Activated CD4-positive, alpha-beta T cell treated with anti-CD3 and anti-CD28 coated beads, Interleukin-10, Interleukin-2, amounts not matched to agents 100 ng/mL and 50 ng/mL, durations not matched to agents 16 hours and 8 hours (primary cell): ENCODE data around the gene CEACAM18.
A peak's percentile ranks its signal among the peaks of the same experiment; 100 is the strongest.
"Not testable (repeated sequence)": the region's sequence is repeated elsewhere in the genome, so short reads cannot be mapped to it uniquely, and the experiment has no call there.

Source experiments
- DNase-seq: peaks from one replicate; pipeline ENCODE4 v3.0.0-alpha.2; 2020

CEACAM18 gene

DNA sequence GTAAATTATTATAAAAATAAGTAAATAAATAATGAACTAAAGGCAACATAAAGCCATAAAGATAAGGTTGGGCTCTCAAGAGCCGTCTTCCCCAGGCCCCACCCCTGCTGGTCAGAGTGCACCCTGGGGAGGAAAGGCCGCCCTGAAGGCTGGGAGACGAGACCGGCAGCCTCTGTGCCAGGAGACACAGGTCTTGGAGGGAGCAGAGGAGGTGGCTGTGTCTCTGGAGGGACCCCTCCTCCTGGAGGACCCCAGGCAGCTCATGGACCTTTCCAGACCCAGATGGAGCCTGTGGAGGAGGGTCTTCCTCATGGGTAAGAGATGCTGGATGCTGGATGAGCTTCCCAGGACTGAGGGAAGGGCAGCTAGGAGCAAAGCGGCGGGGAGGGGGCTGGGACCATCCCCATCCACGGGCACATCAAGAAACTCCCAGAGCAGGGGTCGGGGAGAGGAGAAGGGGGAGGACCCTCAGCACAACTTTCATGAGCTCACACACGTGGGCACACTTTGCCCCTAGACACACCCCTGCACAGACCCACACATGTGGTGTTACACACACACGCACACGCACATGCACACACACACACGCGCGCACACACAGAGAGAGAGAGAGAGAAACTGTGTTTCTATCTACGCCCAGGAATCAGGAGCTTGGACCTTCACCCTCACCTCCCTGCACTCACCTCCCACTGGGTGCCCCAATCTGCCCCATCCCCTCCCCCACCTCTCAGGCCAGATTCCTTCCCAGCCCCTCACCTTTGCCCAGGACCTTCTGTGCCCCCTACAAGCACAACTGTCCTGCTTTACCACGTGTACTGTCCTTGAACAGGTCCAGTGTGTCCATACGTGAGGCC is at the start of gene CEACAM18:
TSS of gene CEACAM18 (plus strand) at position 159 of the 854 bp plus-strand sequence.
- DNase-seq: no peak

DNA sequence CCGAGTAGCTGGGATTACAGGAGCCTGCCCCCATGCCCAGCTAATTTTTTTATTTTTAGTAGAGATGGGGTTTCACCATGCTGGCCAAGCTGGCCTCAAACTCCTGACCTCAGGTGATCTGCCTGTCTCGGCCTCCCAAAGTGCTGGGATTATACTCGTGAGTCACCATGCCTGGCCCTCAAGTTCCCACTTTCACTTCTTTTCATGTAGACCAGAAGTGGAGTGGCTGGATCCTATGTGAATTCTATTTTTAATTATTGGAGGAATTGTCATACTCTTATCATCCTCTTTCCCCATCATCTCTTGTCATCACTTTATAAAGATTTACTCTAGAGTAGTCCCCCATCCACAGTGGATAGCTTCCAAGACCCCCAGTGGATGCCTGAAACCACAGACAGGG is 48.1 kb upstream of the CEACAM18 start:
- no peak for DNase-seq

GRCh38 chr19:51431124-51431523 is 47.2 kb upstream of the CEACAM18 start:
- no peak for DNase-seq

- DNase-seq: no peak
These were observed 45.3 kb upstream of the CEACAM18 start for GRCh38 chr19:51433043-51433442.

- DNase-seq: no peak
These were observed 43.9 kb upstream of the CEACAM18 start for GRCh38 chr19:51434456-51434855.

DNA sequence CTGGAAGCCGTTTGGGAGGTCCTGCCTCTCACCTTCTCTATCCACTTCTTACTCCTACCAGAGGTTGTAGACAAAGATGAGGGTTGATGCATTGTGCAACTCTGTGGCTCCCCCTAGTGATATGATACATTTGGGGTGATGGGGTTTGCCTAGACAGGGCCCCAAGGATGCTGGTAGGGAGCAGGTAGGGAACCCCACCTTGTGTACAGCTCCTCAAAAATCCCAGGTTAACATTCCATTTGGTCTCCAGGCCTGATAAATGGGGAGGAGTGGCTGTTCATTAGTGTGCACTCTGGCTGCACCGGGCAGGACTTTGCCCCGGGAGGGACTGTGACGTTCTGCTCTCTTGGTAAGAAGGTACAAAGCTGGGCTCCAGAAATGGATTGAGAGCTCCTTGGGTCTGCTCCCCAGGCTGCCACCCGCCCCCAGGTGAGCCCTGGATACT is 39.3 kb upstream of the CEACAM18 start:
- peak; percentile 67 for DNase-seq

DNA sequence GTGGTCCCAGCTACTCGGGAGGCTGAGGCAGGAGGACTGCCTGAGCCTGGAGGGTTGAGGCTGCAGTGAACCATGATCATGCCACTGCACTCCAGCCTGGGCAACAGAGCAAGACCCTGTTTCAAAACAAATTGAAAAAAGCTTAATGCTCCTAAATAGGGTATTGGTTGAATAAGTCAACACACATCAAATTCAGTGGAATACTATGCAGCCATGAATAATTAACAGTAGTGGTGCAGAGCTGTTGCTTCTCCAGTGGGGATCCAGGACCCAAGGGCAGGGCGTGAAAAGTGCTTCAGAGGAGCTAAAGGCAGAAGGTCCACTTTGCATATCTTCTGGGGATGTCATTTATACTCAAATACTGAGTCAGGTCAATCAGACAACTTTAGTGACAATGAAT is 38.3 kb upstream of the CEACAM18 start:
- no peak for DNase-seq

DNA sequence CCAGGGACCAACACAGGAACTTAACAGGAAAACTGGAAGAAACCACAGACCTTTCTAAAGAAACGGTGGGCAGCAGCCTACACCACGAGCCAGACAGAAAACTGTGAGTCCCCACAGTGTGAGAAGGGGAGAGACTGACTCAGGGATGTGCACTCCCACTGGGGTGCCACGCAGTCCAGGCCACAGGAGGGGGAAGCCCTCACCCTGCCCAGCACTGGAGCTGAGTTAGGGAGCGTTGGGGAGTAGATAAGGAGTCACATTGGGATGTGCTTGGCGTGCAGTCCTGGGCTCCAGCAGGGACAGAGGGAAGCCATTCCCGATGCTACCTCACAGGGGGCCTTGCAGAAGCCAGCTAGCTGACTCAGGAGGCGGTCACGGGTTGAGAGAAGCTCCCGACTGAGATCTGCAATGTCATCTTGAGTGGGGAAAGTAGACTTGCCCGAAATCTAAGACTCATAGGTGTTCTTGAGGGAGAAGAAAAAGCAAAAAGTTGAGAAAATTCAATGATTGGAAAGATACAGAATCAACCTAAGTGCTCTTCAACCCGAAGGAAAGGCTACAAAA is 37.4 kb upstream of the CEACAM18 start:
- peak; percentile 34 for DNase-seq

- DNase-seq: peak; percentile 95
These were observed 36.6 kb upstream of the CEACAM18 start for GRCh38 chr19:51441410-51442390.

DNA sequence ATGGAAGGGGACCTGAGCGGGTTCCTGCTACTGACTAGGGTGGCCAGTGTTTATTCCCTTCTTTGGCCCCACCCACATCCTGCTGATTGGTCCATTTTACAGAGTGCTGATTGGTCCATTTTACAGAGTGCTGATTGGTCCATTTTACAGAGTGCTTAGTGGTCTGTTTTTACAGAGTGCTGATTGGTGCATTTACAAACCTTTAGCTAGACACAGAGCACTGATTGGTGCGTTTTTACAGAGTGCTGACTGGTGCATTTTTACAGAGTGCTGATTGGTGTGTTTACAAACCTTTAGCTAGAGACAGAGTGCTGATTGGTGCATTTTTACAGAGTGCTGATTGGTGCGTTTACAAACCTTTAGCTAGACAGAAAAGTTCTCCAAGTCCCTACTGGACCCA is 30.8 kb upstream of the CEACAM18 start:
- DNase-seq: not testable (repeated sequence)

DNA sequence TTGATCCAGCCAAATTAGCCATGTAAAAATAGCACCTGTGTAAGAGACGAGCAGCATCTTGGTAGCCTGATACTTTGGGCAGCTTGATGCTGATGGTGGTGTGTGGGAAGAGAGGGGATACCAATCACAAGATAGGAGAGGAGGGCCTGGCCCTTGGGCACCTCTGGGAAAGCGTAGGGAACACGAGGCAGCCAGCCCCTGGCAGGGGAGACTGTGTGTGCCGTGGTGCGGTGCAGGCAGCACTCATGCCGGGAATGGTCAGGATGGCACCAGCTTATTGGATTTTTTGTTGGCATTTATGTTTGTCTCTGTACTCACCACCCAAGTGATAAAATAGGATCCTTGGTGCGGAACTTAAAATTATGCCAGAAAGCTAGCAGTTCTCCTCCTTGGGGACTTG is 30.3 kb upstream of the CEACAM18 start:
- no peak for DNase-seq

GRCh38 chr19:51448411-51449016 is 29.8 kb upstream of the CEACAM18 start:
- DNase-seq: peak; percentile 67

- DNase-seq: no peak
These were observed 27.5 kb upstream of the CEACAM18 start for GRCh38 chr19:51450730-51451307.

DNA sequence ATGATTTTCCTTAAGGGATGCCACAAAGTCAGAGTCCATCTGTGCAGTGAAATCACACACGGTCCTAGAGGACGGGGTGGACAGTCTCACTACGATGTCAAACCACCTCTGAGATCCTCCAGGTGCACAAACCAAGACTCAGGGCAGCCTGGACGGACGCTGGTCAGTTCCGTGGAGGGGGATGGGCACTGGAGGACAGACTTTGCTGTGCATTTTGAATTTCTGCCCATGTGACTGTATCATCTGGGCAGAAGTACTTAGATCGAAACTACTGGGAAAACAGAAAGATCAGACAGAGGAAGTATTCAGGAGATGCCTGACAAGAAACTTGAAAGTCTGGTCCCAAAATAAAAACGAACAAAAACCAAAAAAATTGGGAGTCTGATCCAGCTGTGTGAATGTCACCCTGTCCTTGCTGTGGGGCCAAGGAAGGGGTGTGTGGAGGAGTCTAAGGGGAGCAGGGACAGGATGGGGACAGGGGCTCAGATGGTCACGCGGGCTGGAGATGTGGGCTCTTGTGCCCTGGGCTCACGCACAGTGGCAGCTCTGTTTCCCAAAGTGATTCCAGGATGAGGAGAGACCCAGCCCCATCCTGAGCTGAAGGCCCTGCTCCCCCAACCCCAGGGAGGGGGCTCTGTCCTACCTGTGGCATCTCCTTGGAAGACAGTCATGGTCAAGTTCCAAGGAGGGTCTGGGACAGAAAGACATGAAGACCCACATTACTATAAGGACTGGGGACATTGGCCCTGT is 21.6 kb upstream of the CEACAM18 start:
- DNase-seq: no peak

- DNase-seq: no peak
These were observed 20.9 kb upstream of the CEACAM18 start for GRCh38 chr19:51457351-51458013.

GRCh38 chr19:51458051-51458645 is 20.2 kb upstream of the CEACAM18 start, which contains the start of gene SIGLEC8:
Gene SIGLEC8, minus strand, starts transcription at chr19:51458454. Its CDS starts 67 bp downstream, at chr19:51458387.
- no peak for DNase-seq

DNA sequence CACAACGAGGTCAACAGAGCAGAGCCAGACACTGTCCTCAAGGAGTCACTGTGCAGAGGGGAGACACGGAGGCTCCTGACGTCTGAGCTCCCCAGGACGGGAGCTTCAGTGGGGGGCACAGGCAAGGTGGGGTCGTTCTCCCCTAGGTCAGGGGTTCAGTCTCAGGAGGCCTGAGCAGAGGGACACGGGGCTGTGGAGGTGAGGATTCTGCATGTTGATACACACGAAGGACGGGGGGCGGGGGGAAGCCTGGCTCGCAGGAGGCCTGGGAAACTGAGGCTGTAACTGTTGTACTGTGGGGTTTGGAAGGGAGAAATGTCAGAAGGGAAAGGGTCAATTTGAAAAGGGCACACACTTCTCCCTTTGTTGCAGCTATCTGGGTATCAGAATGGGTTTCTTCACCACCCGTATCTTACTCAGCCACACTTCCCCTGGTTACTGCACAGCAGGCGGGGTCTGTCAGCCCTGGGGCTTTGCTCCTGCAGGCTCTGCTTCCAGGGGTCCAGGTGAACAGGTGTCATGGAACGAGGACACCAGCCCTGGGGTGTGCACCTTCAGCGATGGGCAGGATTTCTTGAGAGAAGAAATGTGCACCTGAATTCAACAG is 19.3 kb upstream of the CEACAM18 start:
- no peak for DNase-seq

GRCh38 chr19:51460164-51460992 is 18.0 kb upstream of the CEACAM18 start:
- DNase-seq: no peak

DNA sequence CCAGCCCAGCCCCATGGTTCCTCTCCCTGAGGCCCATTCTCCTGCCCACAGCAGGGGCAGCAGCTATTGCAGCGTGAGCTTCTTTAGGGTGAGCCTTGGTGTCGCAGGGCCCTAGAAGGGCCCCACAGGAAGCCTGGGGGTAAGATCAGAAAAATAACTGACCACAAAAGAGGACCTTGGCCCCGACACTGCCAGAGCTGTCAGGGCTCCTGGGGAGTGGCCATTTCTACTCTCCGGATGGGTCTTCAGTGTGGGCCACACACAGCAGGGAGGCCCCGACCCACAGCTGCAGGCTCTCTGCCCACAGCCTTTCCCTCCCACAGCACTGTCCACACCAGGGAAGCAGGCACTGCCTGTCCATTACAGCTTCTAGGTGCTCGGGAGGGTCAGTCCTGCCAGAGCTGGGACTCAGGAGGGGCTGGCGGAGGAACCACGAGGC is 16.6 kb upstream of the CEACAM18 start:
- no peak for DNase-seq
